Cardiac atrium fibroblast (primary cell): Measurements from ENCODE around the gene TMEM238. TPM values are rescaled to one million over a fixed set of nuclear protein-coding genes. Genes with fewer than 3 reads are reported as not detected.

Source experiments
- total RNA-seq: library from RNA; depleted of rRNA; stranded (reverse); fragments of >200 nt; gene quantifications from 2 replicates; pipeline ENCODE4 v1.2.3, GENCODE V29; 2015

The TMEM238 gene, protein sequence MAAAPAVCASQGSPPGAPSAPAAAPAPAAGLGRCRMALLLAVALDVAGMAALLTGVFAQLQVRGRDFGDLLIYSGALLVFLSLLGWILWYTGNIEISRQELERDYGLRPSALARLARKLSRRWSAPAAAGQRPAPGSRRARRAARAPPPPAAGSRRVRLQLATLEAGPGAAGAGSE
- not detected in 2 replicates for total RNA-seq

DNA sequence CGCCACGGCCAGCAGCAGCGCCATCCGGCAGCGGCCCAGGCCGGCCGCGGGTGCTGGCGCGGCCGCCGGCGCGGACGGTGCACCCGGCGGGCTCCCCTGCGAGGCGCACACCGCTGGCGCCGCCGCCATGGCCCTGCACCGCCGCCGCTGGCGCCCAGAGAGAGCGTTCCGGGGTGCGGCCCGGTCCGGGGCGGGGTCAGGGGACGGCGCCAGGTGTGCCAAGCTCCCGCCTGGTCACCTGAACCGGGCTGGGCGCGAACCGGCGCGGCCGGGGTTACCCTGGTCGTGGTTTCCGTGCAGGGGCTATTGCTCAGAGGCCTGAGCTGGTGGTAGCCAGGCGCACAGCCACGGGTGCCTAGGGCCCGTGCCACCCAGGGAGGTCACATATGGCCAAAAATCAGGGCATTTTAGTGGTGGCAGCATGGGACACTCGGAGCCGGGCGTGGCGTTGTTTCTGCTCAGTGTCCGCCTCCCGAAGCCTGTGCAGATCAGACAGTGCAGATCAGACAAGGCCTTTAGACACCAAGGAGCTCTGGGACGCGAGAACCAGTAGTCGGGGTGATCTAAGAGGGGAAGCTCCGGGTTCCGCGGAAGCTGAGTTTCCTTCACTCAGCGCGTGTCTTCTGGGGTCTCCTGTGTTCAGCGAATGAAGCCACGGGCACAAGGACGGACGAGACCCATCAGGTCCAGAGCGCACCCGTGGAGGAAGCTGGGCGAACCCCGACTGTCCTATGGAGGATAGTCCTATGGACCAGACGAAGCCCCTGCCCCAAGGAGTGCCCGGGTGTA is at the start of gene TMEM238:
TMEM238 (minus strand) TSS at position 162 of the 789 bp plus-strand sequence; CDS start at position 129, 33 bp downstream.

DNA sequence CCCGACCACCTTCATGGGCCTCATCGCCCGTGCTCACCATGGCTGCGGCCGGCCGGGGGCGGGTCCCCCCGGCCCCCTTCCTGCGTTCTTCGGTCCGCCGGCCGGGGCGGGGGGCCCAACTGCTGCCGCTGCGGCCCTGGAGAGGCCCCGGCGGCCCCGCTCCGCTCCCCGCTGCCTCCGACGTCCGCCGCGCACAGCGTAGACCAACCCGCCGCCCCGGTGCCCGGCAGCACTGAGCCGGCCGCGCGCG is 23.4 kb upstream of the TMEM238 start, which contains the start of gene UBE2S:
UBE2S (minus strand) TSS at position 239 of the 250 bp plus-strand sequence; CDS start at position 40, 199 bp downstream.

DNA sequence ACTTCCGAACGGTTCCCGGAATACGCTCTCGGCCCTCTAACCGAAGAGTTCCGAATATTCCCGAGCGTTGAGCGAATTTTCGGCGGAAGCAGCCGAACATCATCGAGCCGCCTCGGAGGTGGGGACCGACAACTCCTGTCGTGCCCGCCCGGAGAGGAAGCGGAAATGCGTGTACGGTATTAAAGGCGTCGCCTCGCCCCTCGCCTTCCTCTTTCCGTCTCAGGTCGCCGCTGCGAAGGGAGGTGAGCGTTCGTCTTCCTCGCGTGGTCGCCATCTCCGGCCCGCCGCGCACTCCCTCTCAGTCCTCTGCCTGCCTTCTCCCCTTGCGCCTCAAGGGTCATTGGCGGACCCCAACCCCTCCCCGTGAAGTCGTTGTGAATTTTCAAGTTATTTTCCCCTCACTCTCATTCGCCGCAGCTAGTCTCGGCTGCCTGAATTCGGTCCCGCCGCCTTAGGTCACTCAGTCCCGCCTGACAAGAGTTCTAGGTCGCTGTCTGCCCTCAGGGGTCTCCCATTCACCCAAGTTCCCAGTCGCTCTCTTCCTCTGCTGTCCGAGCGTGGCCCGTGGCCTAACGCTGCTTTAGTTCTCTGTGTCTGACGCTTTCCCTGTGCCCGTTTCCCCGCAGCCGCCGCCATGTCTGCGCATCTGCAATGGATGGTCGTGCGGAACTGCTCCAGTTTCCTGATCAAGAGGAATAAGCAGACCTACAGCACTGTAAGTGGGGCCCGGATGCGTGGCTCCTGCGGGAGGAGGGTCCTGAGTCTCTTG is 1.8 kb upstream of the TMEM238 start, which contains the start of gene RPL28:
RPL28 (plus strand) TSS at position 209 of the 769 bp plus-strand sequence; CDS start at position 635, 426 bp downstream.

DNA sequence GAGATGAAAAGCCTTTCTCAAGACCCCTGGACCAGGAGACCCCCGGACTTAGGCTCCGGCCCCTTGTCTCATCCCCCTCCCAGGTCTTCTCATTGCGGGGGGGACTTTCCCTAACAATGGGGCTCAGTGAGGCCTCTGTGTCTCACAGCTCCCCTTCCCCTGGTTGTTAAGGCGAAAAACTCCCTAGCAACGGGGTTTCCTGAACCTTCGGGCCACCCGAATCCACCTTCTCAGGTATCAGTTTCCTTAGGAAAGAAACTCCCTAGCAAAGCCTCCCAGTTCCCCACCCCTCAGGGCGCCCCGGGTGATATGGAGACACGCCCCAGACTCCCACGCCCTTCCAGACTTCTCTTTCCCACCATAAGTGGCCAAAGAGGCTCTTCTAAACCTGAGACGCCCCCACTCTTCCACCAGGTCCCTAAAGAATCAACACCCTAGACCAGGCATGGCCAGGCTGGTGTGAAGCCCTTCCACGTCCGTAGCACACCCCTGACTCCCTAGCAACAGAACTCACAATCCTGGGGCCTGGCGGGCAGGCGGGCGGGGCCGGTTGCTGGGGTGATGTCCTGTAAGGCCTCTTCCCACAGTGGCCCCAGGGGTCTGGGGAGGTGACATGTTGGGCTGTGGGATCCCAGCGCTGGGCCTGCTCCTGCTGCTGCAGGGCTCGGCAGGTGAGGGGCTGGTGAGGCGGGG is 7.7 kb downstream of the TMEM238 start, which contains the start of gene TMEM190:
TMEM190 (plus strand) TSS at position 586 of the 693 bp plus-strand sequence; CDS start at position 614, 28 bp downstream.

DNA sequence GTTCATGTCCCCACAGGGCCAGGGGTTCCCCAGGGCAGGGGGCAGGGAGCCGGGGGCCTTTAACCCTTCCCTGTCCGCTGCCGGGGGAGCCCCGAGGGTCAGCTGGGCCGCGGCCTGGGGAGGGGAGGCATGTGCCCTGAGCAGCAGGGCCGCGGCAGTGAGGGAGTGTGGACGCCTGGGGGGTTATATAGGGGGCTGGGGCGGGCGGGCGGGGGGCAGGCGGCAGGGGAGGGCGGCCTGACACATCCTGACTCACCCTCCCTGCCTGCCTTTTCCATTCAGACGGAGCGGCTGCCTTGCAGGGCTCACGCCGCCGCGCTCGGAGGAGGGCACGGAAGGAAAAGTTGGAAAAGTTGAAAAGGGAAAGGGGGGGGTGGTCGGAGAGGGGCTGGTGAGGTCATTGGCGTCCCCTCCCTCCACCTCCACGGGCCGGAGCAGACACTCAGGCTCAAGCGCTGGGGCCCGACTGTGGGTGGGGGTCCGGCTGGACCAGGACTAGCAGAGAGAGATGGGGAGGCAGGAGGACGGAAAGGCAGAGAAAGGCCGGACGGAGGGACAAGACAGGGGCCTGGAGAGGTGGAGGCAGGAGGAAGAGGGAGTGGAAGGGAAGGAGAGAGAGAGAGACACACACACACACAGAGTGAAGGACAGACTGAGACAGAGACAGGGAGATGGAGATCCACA is 13.6 kb downstream of the TMEM238 start, which contains the start of gene IL11:
IL11 (minus strand) TSS at position 159 of the 684 bp plus-strand sequence; CDS start at position 6, 153 bp downstream.

DNA sequence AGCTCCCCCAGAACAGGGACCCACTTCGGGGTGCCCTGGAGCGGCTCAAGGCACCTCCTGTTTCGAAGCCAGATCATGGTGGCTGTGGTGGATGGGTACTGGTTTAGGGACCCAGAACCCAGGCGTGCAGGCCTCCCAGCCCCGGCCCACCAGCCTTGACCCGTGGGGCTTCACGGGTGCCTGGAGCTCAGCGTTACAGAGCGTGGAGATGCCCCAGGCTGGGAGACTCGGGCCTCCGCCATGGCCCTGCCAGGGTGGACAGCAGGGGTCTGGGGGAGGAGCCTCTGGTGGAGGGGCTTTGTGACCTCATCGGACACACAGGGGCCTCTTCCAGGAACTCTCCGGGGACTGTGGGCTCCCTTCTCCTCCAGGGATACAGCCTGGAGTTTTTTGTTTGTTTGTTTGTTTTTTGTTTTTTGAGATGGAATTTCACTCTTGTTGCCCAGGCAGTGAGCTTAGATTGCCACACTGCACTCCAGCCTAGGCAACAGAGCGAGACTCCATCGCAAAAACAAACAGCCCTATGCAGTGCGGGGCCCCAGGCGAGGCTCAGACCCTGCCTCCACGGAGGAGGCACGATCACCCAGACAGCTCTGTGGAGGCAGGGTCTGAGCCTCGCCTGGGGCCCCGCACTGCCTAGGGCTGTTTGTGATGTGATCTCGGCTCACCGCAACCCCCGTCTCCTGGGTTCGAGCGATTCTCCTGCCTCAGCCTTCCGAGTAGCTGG is 20.9 kb downstream of the TMEM238 start, which contains the start of gene GARIN5B:
GARIN5B (minus strand) TSS at position 271 of the 727 bp plus-strand sequence; CDS start at position 77, 194 bp downstream.

DNA sequence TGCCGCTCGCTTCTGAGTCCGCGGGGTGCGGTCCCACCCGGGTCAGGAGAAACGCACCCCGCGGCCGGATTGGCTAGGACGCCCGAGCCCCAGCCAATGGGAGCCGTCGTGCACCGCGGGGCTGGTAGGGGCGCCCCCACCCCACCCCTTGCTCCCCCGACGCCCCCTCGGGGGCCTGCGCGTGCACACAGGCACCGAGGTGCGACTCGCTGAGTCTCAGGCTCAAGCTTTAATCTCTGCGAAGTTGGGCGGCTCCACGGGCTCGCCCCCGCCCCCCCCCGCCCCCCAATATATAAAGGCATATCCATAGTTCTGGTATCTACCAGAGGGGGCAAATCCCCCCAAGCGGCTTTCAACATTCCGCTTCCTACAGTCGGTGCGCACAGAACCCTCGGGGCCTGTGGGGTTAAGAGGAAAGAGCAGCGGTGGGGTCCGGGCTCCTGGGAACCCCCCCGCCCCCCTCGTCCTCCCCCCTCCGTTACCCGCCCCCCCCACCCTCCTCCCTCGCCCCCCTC is 29.3 kb downstream of the TMEM238 start, which contains the start of gene COX6B2:
COX6B2 (minus strand) TSS at position 22 of the 515 bp plus-strand sequence. CDS start 198 bp downstream, outside the sequence.

DNA sequence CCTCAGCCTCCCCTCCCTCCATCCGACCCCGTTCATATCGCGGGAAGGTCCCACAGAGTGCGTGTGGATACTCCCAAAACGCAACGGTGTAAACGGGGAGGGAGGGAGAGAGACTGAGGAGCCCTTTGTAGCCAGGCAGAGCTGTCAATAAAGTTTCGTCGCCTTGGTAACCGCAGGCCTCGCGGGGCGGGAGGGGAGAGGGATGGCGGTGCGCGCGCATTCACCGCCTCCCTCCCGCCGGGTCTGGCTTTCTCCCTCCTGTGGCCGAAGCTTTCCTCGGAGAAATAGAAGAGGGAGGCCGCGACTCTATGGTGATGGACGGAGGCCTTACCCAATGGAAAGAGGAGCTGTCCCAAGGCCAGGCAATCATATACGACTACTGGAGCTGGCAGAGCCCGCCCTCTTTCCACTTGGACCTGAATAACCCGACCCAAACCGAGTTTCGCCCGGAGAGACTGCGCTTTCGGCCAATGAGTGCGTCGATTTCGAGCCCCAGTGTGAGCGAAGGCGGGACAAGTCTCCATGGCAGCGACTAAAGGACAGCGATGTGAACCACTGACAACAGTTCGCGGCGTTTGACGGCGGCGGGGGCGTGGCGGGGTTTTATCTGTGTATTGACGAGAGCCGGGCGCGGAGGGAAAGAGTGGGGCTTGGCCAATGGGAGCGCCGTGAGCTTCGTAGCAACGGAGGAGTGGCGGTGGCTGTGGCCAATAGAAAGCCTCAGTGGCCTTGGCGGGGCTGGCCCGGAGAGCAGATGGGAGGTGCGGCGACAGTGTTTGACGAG is 44.8 kb downstream of the TMEM238 start, which contains the start of gene KMT5C:
KMT5C (plus strand) TSS at position 772 of the 784 bp plus-strand sequence. CDS start 2,061 bp downstream, outside the sequence.

Other genes starting within 250 kb of the TMEM238 start
- 3.2 TPM in 1 of 2 replicates, not detected in the other for gene TNNT1, start 235.1 kb downstream of the TMEM238 start, total RNA-seq
- gene TNNI3, start 226.6 kb downstream of the TMEM238 start, total RNA-seq: not detected in 2 replicates
- 7.3 and 8.8 TPM in 2 replicates for gene DNAAF3, start 217.7 kb downstream of the TMEM238 start, total RNA-seq
- gene SYT5, start 204.0 kb downstream of the TMEM238 start, total RNA-seq: 0.54 and 1.1 TPM in 2 replicates
- 4.2 and 5.3 TPM in 2 replicates for gene PTPRH, start 174.8 kb downstream of the TMEM238 start, total RNA-seq
- 0.18 and 2.3 TPM in 2 replicates for gene TMEM86B, start 155.5 kb downstream of the TMEM238 start, total RNA-seq
- 29.1 and 42.4 TPM in 2 replicates for gene PPP6R1, start 125.3 kb downstream of the TMEM238 start, total RNA-seq
- gene HSPBP1, start 104.2 kb downstream of the TMEM238 start, total RNA-seq: 21.9 and 33.4 TPM in 2 replicates
- 6.1 and 10.2 TPM in 2 replicates for gene BRSK1, start 100.3 kb downstream of the TMEM238 start, total RNA-seq
- not detected in 2 replicates for gene TMEM150B, start 59.0 kb downstream of the TMEM238 start, total RNA-seq
- gene KMT5C, start 44.4 kb downstream of the TMEM238 start, total RNA-seq: 2.2 and 12.2 TPM in 2 replicates
- not detected in 2 replicates for gene COX6B2, start 29.6 kb downstream of the TMEM238 start, total RNA-seq
- gene GARIN5B, start 21.0 kb downstream of the TMEM238 start, total RNA-seq: not detected in 2 replicates
- gene IL11, start 13.8 kb downstream of the TMEM238 start, total RNA-seq: 1.6 and 2.9 TPM in 2 replicates
- gene TMEM190, start 7.5 kb downstream of the TMEM238 start, total RNA-seq: not detected in 2 replicates
- 461 and 521 TPM in 2 replicates for gene RPL28, start 1.6 kb upstream of the TMEM238 start, total RNA-seq
- 40.5 and 48.0 TPM in 2 replicates for gene UBE2S, start 23.5 kb upstream of the TMEM238 start, total RNA-seq
- not detected in 2 replicates for gene SHISA7, start 59.0 kb upstream of the TMEM238 start, total RNA-seq
- gene ISOC2, start 77.3 kb upstream of the TMEM238 start, total RNA-seq: 94.4 and 116 TPM in 2 replicates
- not detected in 2 replicates for gene C19orf85, start 80.5 kb upstream of the TMEM238 start, total RNA-seq
- 2.4 and 12.8 TPM in 2 replicates for gene ZNF628, start 92.3 kb upstream of the TMEM238 start, total RNA-seq
- 10.7 and 13.0 TPM in 2 replicates for gene NAT14, start 100.9 kb upstream of the TMEM238 start, total RNA-seq
- gene SSC5D, start 104.1 kb upstream of the TMEM238 start, total RNA-seq: 7.0 and 7.9 TPM in 2 replicates
- not detected in 2 replicates for gene SBK2, start 152.8 kb upstream of the TMEM238 start, total RNA-seq
- gene SBK3, start 161.3 kb upstream of the TMEM238 start, total RNA-seq: not detected in 2 replicates
- gene ZNF579, start 196.6 kb upstream of the TMEM238 start, total RNA-seq: 4.5 and 6.5 TPM in 2 replicates
- 2.6 and 7.6 TPM in 2 replicates for gene FIZ1, start 215.2 kb upstream of the TMEM238 start, total RNA-seq
- 5.4 and 8.1 TPM in 2 replicates for gene ZNF524, start 216.0 kb upstream of the TMEM238 start, total RNA-seq
- gene ZNF865, start 221.4 kb upstream of the TMEM238 start, total RNA-seq: 2.9 and 5.8 TPM in 2 replicates
- gene ZNF784, start 240.3 kb upstream of the TMEM238 start, total RNA-seq: 2.9 and 6.1 TPM in 2 replicates